Measurements from ENCODE around the gene QRFP. TPM values are rescaled to one million over a fixed set of nuclear protein-coding genes. Genes with fewer than 3 reads are reported as not detected.

QRFP gene
- polyA plus RNA-seq, 3 donors = 0.18 to 0.60 (median 0.21) TPM

DNA sequence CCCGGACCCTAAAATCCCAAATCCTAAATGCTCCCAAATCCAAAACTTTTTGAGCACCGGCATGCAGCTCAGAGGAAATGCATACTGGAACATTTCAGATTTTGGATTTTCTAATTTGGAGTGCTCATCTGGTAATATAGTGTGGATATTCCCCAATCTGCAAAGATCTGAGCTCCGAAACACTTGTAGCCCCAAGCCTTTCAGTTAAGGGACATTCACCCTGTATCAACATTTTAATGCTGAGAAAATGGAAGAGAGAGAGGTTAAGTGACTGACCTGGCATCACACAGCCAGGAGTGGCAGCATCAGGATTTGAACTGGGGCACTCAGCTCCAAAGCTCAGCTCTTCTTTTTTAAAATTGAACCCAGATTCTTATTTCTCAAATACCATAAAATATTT, 30.7 kb downstream of the QRFP start:
- peaks cover 11 to 65% of the 10 kb centered on the region in 2 donors for H3K36me3 ChIP-seq (replicated peaks in 1 of 2; ENCODE audit: control insufficient read depth in 1 of 2, insufficient read depth in 2 of 2, low read length in 2 of 2)
- Mint-ChIP-seq H3K27me3 (ENCODE audit: low read depth in 3 of 3) (no peaks in the 10 kb centered on the region), H3K27ac (peak overlapping the region in 1 of 7 donors; percentile 3), H3K36me3 (peaks cover 37 to 50% of the 10 kb centered on the region in 2 donors), H3K4me3 (no peak overlapping the region), H3K9me3 (no peaks in the 10 kb centered on the region), H3K4me1 (peaks cover 1% of the 10 kb centered on the region)
- H3K4me1 ChIP-seq (ENCODE audit: control insufficient read depth in 1 of 2, insufficient read depth in 2 of 2, low read length in 2 of 2) = no peaks in the 10 kb centered on the region
- no peak overlapping the region for H3K9ac ChIP-seq (ENCODE audit: insufficient read depth, low read length, poor library complexity, severe bottlenecking)
- H3K27me3 ChIP-seq (ENCODE audit: control insufficient read depth in 2 of 2, insufficient read depth in 2 of 2, low read length in 2 of 2) = no peaks in the 10 kb centered on the region
- no peaks in the 10 kb centered on the region for H3K9me3 ChIP-seq (replicated peaks in 1 of 2; ENCODE audit: control insufficient read depth in 1 of 2, insufficient read depth in 1 of 2, low read length in 2 of 2)
- no peak overlapping the region for H3K4me2 ChIP-seq (replicated peaks; ENCODE audit: extremely low read depth, low read length, poor library complexity, severe bottlenecking)
- H4K20me1 ChIP-seq (ENCODE audit: insufficient read depth, low read length) = peaks cover 7% of the 10 kb centered on the region
- DNase-seq = no peak
- TF ChIP-seq, protein P1, sequence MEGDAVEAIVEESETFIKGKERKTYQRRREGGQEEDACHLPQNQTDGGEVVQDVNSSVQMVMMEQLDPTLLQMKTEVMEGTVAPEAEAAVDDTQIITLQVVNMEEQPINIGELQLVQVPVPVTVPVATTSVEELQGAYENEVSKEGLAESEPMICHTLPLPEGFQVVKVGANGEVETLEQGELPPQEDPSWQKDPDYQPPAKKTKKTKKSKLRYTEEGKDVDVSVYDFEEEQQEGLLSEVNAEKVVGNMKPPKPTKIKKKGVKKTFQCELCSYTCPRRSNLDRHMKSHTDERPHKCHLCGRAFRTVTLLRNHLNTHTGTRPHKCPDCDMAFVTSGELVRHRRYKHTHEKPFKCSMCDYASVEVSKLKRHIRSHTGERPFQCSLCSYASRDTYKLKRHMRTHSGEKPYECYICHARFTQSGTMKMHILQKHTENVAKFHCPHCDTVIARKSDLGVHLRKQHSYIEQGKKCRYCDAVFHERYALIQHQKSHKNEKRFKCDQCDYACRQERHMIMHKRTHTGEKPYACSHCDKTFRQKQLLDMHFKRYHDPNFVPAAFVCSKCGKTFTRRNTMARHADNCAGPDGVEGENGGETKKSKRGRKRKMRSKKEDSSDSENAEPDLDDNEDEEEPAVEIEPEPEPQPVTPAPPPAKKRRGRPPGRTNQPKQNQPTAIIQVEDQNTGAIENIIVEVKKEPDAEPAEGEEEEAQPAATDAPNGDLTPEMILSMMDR (IDR thresholded peaks at IDR 0.05) = no peak
- no peak overlapping the region for H3K27ac ChIP-seq (ENCODE audit: low read depth in 1 of 2, low read length in 2 of 2)
- no peaks in the 10 kb centered on the region for H3K79me2 ChIP-seq (ENCODE audit: insufficient read depth, low read length)
- no peak overlapping the region for H2AFZ ChIP-seq (ENCODE audit: insufficient read depth, low read depth, low read length, poor library complexity, severe bottlenecking)
- intact Hi-C loops (cut with micrococcal nuclease) = loop anchor here (2.0 to 10.0 kb wide), 6 partner anchors 76 to 181 kb away; no protein-coding TSS in a partner anchor
- WGBS (ENCODE audit: insufficient coverage) = no CpG with 5 or more reads among the region's 3 CpGs
- H3K4me3 ChIP-seq (replicated peaks in 1 of 3; ENCODE audit: low read depth in 2 of 3, low read length in 3 of 3) = no peak overlapping the region

DNA sequence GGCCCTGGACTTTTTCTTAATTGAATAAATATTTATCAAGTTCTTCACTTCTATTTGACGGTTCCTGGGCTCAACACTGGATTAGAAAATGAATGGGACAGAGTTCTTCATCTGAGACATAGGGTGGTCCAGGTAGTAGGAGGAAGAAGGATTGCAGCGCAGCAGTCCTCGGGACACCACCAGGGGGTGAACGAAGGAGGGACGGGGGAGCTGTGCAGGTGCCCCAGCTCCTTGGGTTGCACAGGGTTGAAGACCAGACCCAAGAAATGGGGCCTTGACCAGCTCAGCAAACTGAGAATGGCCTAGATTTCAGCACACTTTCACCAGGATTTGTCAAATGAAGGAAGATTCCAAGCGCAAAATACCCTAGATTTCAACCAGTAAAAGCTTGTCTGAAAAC, 32.1 kb downstream of the QRFP start:
- intact Hi-C loops (cut with micrococcal nuclease) = loop anchor here (5.0 to 10.0 kb wide), 4 partner anchors 80 to 162 kb away; no protein-coding TSS in a partner anchor

More for the DNA sequence above, 32.1 kb downstream of the QRFP start:
- H3K27ac Mint-ChIP-seq = peak overlapping the region in 1 of 7 donors; percentile 25
- peaks cover 2% of the 10 kb centered on the region for H3K79me2 ChIP-seq (ENCODE audit: insufficient read depth, low read length)
- H3K4me3 Mint-ChIP-seq = no peak overlapping the region
- H3K36me3 Mint-ChIP-seq = peaks cover 47 to 57% of the 10 kb centered on the region in 2 donors
- no peak overlapping the region for H3K27ac ChIP-seq (ENCODE audit: low read depth in 1 of 2, low read length in 2 of 2)
- H3K27me3 Mint-ChIP-seq (ENCODE audit: low read depth in 3 of 3) = no peaks in the 10 kb centered on the region
- H3K4me2 ChIP-seq (replicated peaks; ENCODE audit: extremely low read depth, low read length, poor library complexity, severe bottlenecking) = no peak overlapping the region
- 83% methylated on average over 4 of the region's 6 CpGs for WGBS (ENCODE audit: insufficient coverage)
- H3K4me1 Mint-ChIP-seq = peaks cover 4% of the 10 kb centered on the region
- DNase-seq = no peak
- H3K9me3 ChIP-seq (replicated peaks in 1 of 2; ENCODE audit: control insufficient read depth in 1 of 2, insufficient read depth in 1 of 2, low read length in 2 of 2) = no peaks in the 10 kb centered on the region
- H3K4me1 ChIP-seq (ENCODE audit: control insufficient read depth in 1 of 2, insufficient read depth in 2 of 2, low read length in 2 of 2) = no peaks in the 10 kb centered on the region
- H3K36me3 ChIP-seq (replicated peaks in 1 of 2; ENCODE audit: control insufficient read depth in 1 of 2, insufficient read depth in 2 of 2, low read length in 2 of 2) = peaks cover 20 to 68% of the 10 kb centered on the region in 2 donors
- H4K20me1 ChIP-seq (ENCODE audit: insufficient read depth, low read length) = peaks cover 5% of the 10 kb centered on the region
- no peak overlapping the region for H3K9ac ChIP-seq (ENCODE audit: insufficient read depth, low read length, poor library complexity, severe bottlenecking)
- H3K27me3 ChIP-seq (ENCODE audit: control insufficient read depth in 2 of 2, insufficient read depth in 2 of 2, low read length in 2 of 2) = no peaks in the 10 kb centered on the region
- TF ChIP-seq, protein P1 (IDR thresholded peaks at IDR 0.05) = no peak
- H2AFZ ChIP-seq (ENCODE audit: insufficient read depth, low read depth, low read length, poor library complexity, severe bottlenecking) = no peak overlapping the region
- no peaks in the 10 kb centered on the region for H3K9me3 Mint-ChIP-seq
- no peak overlapping the region for H3K4me3 ChIP-seq (replicated peaks in 1 of 3; ENCODE audit: low read depth in 2 of 3, low read length in 3 of 3)

All from CD14-positive monocyte (primary cell).